ENCODE results near the gene TEPSIN.

DNA sequence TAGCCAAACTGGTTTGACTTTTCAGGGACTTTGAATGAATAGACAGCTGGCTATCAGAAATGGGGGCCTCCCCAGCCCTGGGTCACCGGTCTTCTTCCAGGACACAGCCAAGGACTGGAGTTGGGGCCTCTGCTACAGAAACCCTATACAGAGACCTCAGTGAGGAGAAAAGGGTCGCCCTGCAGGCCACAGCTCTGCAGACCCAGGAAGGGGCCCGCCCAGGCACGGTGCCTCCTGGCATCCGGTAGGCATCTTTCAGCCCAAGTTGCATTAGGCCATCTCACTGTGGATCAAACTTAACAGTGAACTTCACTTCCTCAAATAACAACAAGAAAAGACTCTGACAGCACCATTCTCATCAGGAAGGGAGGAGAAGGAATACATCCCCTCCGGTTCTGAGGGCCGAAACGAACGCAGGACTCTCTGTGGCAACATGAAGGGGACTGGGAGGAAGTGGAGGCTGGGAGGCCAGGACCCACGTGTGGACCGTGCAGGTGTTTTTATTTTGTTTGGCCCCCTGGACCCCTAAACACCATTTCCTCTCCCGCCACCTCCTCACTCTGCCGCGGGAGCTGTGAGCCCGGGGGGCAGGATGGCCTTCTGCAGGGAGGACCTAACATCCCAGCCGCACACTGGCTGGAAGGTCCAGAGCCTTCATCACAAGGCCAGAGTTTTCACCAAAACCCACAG is 49.0 kb upstream of the TEPSIN start:
- TF ChIP-seq, protein P1, sequence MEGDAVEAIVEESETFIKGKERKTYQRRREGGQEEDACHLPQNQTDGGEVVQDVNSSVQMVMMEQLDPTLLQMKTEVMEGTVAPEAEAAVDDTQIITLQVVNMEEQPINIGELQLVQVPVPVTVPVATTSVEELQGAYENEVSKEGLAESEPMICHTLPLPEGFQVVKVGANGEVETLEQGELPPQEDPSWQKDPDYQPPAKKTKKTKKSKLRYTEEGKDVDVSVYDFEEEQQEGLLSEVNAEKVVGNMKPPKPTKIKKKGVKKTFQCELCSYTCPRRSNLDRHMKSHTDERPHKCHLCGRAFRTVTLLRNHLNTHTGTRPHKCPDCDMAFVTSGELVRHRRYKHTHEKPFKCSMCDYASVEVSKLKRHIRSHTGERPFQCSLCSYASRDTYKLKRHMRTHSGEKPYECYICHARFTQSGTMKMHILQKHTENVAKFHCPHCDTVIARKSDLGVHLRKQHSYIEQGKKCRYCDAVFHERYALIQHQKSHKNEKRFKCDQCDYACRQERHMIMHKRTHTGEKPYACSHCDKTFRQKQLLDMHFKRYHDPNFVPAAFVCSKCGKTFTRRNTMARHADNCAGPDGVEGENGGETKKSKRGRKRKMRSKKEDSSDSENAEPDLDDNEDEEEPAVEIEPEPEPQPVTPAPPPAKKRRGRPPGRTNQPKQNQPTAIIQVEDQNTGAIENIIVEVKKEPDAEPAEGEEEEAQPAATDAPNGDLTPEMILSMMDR (IDR thresholded peaks at IDR 0.05): no peak
- TF ChIP-seq POLR2A (IDR thresholded peaks at IDR 0.05): no peak

All from heart left ventricle (tissue), 13 donors.